22Rv1 (cell line): ENCODE measurements around the gene PDIK1L.

Experiments used
- H3K27ac ChIP-seq: fragments of 450-650 bp; 2 replicates; pipeline ENCODE4 v1.5.1; 2017
- CTCF ChIP-seq: fragments of 450-650 bp; IDR thresholded peaks from 2 replicates; pipeline ENCODE4 v1.5.1; 2017; ENCODE audit warnings: mild to moderate bottlenecking
- ZFX ChIP-seq: fragments of 450-650 bp; IDR thresholded peaks from 2 replicates; pipeline ENCODE4 v1.6.1; 2017; ENCODE audit warnings: antibody characterized with exemption, borderline replicate concordance

Gene PDIK1L

GRCh38 chr1:26159743-26160039 lies 48.1 kb downstream of the PDIK1L start:
- TF ChIP-seq ZFX (no peak), CTCF (no peak)
- no peak overlapping the region for H3K27ac ChIP-seq

- TF ChIP-seq ZFX, result no peak
- TF ChIP-seq CTCF, result no peak
- no peak overlapping the region for H3K27ac ChIP-seq
These were observed 49.1 kb downstream of the PDIK1L start for GRCh38 chr1:26160527-26161414.

- peak; percentile 74 for TF ChIP-seq CTCF
- no peak for TF ChIP-seq ZFX
- H3K27ac ChIP-seq, result 0 out of 2 replicates have a peak overlapping the region, but pooled peaks have one; percentile 12
These were observed 50.0 kb downstream of the PDIK1L start for GRCh38 chr1:26161415-26162219.

- 0 out of 2 replicates have a peak overlapping the region, but pooled peaks have one; percentile 12 for H3K27ac ChIP-seq
These were observed 50.6 kb downstream of the PDIK1L start for GRCh38 chr1:26162220-26162709.

GRCh38 chr1:26163684-26164035 lies 52.0 kb downstream of the PDIK1L start:
- no peak for TF ChIP-seq CTCF
- TF ChIP-seq ZFX, result no peak
- H3K27ac ChIP-seq, result no peak overlapping the region

More at GRCh38 chr1:26162220-26162709, 50.6 kb downstream of the PDIK1L start:
- TF ChIP-seq ZFX (no peak), CTCF (no peak)

GRCh38 chr1:26164036-26164860 lies 52.6 kb downstream of the PDIK1L start:
- TF ChIP-seq CTCF, result peak; percentile 97
- TF ChIP-seq ZFX, result no peak
- H3K27ac ChIP-seq, result no peak overlapping the region
